Stimulated activated CD4-positive, alpha-beta T cell treated with anti-CD3 and anti-CD28 coated beads, Interleukin-12 subunit alpha, Interleukin-12 subunit beta, amount 100 ng/mL, for 48 hours (primary cell): ENCODE results near the gene PIAS2.

Experiments used
- DNase-seq, 3 donors: peaks; one replicate each; pipeline ENCODE4 v3.0.0-alpha.2; 2020; ENCODE audit warnings: low read depth in 2 of 3, low spot score in 1 of 3

PIAS2 gene

DNA sequence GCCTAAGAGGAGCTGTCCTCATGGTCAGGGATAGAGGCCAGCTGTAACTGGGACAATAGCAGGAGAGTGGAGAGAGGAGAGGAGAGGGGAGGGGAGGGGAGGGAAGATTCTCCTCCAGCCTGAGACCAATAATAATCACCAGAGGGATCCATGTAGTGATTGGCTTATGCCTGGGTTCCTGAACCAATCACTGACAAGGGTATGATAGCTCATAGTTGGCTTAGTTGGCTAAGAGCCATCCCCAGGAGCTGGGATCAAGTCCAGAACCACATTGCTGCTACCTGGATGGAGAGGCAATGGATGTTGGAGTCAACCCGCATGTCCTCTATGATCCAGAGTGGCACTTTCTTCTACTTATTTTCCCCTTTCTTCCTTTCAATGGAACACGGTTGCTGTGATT, 152.7 kb downstream of the PIAS2 start:
- no peak for DNase-seq

- no peak for DNase-seq
These were observed 156.1 kb downstream of the PIAS2 start for GRCh38 chr18:46761059-46761769.

GRCh38 chr18:46759890-46760289, 157.4 kb downstream of the PIAS2 start:
- DNase-seq = no peak

DNA sequence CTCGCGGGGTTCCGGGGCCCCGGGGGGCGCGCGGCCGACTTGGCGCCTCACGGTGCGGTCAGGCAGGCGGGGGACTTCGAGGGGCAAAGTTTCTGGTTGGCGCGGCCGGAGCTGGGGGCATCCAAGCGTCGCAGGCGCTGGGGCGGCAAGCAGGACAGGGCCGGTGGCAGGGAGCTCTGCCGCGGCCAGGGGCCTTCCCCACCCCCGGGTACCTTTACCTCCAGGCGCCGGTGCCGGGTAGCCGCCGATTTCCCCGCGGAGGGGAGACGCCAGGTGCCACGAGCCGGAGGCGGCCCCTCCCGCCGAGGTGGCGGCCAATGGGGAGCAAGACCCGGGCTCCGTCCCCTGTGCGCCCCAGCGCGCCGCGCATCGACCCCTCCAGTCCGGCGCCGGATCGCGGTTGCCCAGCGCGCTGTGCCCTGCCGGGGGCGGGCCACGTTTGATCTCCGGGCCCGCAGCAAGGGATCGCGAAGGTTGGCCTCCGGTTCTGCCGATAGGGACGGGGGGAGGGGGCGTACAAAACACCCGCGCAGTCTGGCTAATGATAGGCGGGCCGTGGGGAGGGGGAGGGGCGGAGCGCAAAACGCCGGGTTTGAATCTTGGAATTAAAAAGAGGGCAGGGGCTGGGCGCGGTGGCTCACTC, 160.6 kb downstream of the PIAS2 start, which contains the start of gene ST8SIA5:
TSS of gene ST8SIA5 (minus strand) at position 495 of the 643 bp plus-strand sequence. CDS start 545 bp downstream, outside the sequence.
- no peak for DNase-seq

- DNase-seq = no peak
These were observed 161.2 kb downstream of the PIAS2 start for GRCh38 chr18:46756025-46756558.

GRCh38 chr18:46755315-46756024, 161.8 kb downstream of the PIAS2 start:
- DNase-seq = no peak

GRCh38 chr18:46754661-46755292, 162.5 kb downstream of the PIAS2 start:
- no peak for DNase-seq

- DNase-seq = no peak
These were observed 163.1 kb downstream of the PIAS2 start for GRCh38 chr18:46754188-46754587.
